Neural cell (in vitro differentiated cells): ENCODE measurements around the gene ZDHHC7.

Source experiments
- EP300 ChIP-seq: fragments of 450-650 bp; conservative IDR thresholded peaks from 2 replicates; pipeline ENCODE4 v1.6.1; 2014; ENCODE audit warnings: antibody characterized with exemption, mild to moderate bottlenecking, moderate library complexity; ENCODE audit not compliant: poor library complexity, severe bottlenecking
- EZH2 ChIP-seq: fragments of 200-600, 300-800 bp; shearing (Covaris generic), sonication (generic); IDR thresholded peaks from 2 replicates; pipeline ENCODE4 v1.6.1; 2014; ENCODE audit warnings: antibody characterized with exemption, low read length, borderline replicate concordance, mild to moderate bottlenecking; ENCODE audit not compliant: insufficient read depth, poor library complexity, severe bottlenecking
- MXI1 ChIP-seq: fragments of 450-650 bp; conservative IDR thresholded peaks from 2 replicates; pipeline ENCODE4 v1.6.1; 2014; ENCODE audit warnings: antibody characterized with exemption, mild to moderate bottlenecking; ENCODE audit not compliant: poor library complexity, severe bottlenecking
- POLR2AphosphoS5 ChIP-seq: IDR thresholded peaks from 2 replicates; pipeline ENCODE4 v1.6.1; 2012
- RAD21 ChIP-seq: fragments of 450-650 bp; conservative IDR thresholded peaks from 2 replicates; pipeline ENCODE4 v1.6.1; 2014; ENCODE audit warnings: antibody characterized with exemption, mild to moderate bottlenecking, moderate library complexity
- SMC3 ChIP-seq: fragments of 450-650 bp; conservative IDR thresholded peaks from 2 replicates; pipeline ENCODE4 v1.6.1; 2014; ENCODE audit warnings: antibody characterized with exemption, mild to moderate bottlenecking, moderate library complexity; ENCODE audit not compliant: poor library complexity
- TAF1 ChIP-seq: IDR thresholded peaks from 2 replicates; pipeline ENCODE4 v1.6.1; 2012; ENCODE audit warnings: low read depth
- TF ChIP-seq, protein P1 (sequence below): fragments of 450-650 bp; IDR thresholded peaks from 2 replicates; pipeline ENCODE4 v1.5.1; 2014; ENCODE audit warnings: antibody characterized with exemption, mild to moderate bottlenecking, moderate library complexity; ENCODE audit not compliant: poor library complexity, severe bottlenecking
- TF ChIP-seq, protein P2 (sequence below): IDR thresholded peaks from 2 replicates; pipeline ENCODE4 v1.6.1; 2012; ENCODE audit warnings: borderline replicate concordance

- TF ChIP-seq, protein P1, sequence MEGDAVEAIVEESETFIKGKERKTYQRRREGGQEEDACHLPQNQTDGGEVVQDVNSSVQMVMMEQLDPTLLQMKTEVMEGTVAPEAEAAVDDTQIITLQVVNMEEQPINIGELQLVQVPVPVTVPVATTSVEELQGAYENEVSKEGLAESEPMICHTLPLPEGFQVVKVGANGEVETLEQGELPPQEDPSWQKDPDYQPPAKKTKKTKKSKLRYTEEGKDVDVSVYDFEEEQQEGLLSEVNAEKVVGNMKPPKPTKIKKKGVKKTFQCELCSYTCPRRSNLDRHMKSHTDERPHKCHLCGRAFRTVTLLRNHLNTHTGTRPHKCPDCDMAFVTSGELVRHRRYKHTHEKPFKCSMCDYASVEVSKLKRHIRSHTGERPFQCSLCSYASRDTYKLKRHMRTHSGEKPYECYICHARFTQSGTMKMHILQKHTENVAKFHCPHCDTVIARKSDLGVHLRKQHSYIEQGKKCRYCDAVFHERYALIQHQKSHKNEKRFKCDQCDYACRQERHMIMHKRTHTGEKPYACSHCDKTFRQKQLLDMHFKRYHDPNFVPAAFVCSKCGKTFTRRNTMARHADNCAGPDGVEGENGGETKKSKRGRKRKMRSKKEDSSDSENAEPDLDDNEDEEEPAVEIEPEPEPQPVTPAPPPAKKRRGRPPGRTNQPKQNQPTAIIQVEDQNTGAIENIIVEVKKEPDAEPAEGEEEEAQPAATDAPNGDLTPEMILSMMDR = no peak
- no peak for TF ChIP-seq EZH2
- no peak for TF ChIP-seq POLR2AphosphoS5
- TF ChIP-seq SMC3 = no peak
- TF ChIP-seq TAF1 = no peak
- no peak for TF ChIP-seq EP300
- TF ChIP-seq, protein P2, sequence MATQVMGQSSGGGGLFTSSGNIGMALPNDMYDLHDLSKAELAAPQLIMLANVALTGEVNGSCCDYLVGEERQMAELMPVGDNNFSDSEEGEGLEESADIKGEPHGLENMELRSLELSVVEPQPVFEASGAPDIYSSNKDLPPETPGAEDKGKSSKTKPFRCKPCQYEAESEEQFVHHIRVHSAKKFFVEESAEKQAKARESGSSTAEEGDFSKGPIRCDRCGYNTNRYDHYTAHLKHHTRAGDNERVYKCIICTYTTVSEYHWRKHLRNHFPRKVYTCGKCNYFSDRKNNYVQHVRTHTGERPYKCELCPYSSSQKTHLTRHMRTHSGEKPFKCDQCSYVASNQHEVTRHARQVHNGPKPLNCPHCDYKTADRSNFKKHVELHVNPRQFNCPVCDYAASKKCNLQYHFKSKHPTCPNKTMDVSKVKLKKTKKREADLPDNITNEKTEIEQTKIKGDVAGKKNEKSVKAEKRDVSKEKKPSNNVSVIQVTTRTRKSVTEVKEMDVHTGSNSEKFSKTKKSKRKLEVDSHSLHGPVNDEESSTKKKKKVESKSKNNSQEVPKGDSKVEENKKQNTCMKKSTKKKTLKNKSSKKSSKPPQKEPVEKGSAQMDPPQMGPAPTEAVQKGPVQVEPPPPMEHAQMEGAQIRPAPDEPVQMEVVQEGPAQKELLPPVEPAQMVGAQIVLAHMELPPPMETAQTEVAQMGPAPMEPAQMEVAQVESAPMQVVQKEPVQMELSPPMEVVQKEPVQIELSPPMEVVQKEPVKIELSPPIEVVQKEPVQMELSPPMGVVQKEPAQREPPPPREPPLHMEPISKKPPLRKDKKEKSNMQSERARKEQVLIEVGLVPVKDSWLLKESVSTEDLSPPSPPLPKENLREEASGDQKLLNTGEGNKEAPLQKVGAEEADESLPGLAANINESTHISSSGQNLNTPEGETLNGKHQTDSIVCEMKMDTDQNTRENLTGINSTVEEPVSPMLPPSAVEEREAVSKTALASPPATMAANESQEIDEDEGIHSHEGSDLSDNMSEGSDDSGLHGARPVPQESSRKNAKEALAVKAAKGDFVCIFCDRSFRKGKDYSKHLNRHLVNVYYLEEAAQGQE = no peak
- TF ChIP-seq RAD21 = no peak
- no peak for TF ChIP-seq MXI1
Observed at GRCh38 chr16:84976644-84977400, 34.5 kb downstream of the ZDHHC7 start.
